Neutrophil (primary cell): Measurements from ENCODE around the gene CHST8.

Source experiments
- H3K27ac ChIP-seq: fragments of 200-600 bp; sonication (generic); 2 replicates; pipeline ENCODE4 v1.5.1; 2016; ENCODE audit warnings: mild to moderate bottlenecking, moderate library complexity
- H3K27me3 ChIP-seq: fragments of 200-600 bp; sonication (generic); 2 replicates; pipeline ENCODE4 v1.6.0; 2016; ENCODE audit warnings: mild to moderate bottlenecking
- H3K36me3 ChIP-seq: fragments of 200-600 bp; sonication (generic); 2 replicates; pipeline ENCODE4 v1.5.1; 2017
- H3K4me1 ChIP-seq, 2 experiments: fragments of 200-600 bp in 1 of 2; sonication (generic) in 1 of 2; 1 replicate in 1 of 2; 2 replicates in 1 of 2; pipeline versions ENCODE4 v1.5.1 to v1.6.1; 2013 to 2016; ENCODE audit warnings: low read depth in 1 of 2, low read length in 1 of 2, mild to moderate bottlenecking in 1 of 2, moderate library complexity in 1 of 2; ENCODE audit not compliant: control insufficient read depth in 1 of 2, insufficient read depth in 1 of 2
- H3K4me3 ChIP-seq, 2 experiments: fragments of 200-600 bp in 1 of 2; sonication (generic) in 1 of 2; 1 replicate in 1 of 2; 2 replicates in 1 of 2; pipeline ENCODE4 v1.5.1; 2013 to 2016; ENCODE audit warnings: low read depth in 1 of 2, low read length in 1 of 2, mild to moderate bottlenecking in 1 of 2, moderate library complexity in 1 of 2
- H3K9me3 ChIP-seq: fragments of 200-600 bp; sonication (generic); 2 replicates; pipeline ENCODE4 v1.5.1; 2016
- TF ChIP-seq, protein P1 (sequence below): fragments of 200-600 bp; sonication (generic); IDR thresholded peaks from 2 replicates; pipeline ENCODE4 v1.5.1; 2016; ENCODE audit warnings: antibody characterized with exemption

Gene CHST8

DNA sequence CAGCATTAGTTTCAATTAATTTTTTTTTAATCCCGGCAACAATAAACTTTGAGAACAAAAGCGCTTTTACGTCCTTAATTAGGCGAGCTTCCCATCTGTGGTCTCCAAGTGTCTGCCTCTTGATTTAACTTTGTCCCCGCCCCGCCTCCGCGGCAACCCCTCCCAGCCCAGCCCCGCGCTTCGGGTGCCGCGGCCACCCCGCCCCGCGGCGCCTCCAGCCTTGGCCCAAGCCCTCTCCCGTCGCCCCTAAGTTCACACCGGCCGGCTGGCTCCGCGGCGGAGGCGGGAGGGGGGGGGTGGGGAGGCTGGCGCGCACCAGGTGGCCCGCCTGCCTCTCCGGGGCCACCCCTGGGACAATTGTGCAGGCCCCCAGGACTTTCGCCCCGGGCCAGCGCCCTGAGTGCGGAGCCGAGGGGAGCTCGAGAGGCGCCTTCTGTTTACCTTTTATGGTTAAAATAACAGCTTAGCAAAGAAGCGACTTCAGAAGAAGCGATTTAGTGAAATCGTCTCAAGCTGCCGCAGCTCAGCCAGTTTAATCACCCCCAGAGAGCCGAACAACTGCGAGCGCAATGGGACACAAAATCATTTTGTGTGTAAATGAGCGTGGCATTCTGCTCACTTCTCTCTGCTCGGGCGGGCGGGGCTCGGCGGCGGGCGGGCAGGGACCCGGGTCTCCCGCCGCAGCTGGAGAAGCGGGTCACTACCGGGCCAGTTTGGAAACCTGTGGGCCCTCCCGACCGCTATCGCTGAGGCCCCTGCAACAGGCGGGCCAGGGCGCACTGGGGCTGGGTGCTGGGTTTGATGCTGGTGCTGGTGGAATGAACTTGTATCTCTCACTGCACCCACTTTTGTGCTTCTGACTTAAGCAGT lies 176.3 kb downstream of the CHST8 start:
- H3K4me1 ChIP-seq, result peaks cover 17 to 18% of the 10 kb centered on the region in 2 experiments
- H3K27ac ChIP-seq, result no peak overlapping the region
- no peaks in the 10 kb centered on the region for H3K9me3 ChIP-seq
- H3K27me3 ChIP-seq, result peaks cover 56% of the 10 kb centered on the region
- peak overlapping the region; percentile 57 to 77 for H3K4me3 ChIP-seq
- TF ChIP-seq, protein P1, sequence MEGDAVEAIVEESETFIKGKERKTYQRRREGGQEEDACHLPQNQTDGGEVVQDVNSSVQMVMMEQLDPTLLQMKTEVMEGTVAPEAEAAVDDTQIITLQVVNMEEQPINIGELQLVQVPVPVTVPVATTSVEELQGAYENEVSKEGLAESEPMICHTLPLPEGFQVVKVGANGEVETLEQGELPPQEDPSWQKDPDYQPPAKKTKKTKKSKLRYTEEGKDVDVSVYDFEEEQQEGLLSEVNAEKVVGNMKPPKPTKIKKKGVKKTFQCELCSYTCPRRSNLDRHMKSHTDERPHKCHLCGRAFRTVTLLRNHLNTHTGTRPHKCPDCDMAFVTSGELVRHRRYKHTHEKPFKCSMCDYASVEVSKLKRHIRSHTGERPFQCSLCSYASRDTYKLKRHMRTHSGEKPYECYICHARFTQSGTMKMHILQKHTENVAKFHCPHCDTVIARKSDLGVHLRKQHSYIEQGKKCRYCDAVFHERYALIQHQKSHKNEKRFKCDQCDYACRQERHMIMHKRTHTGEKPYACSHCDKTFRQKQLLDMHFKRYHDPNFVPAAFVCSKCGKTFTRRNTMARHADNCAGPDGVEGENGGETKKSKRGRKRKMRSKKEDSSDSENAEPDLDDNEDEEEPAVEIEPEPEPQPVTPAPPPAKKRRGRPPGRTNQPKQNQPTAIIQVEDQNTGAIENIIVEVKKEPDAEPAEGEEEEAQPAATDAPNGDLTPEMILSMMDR, result no peak
- H3K36me3 ChIP-seq, result no peaks in the 10 kb centered on the region

DNA sequence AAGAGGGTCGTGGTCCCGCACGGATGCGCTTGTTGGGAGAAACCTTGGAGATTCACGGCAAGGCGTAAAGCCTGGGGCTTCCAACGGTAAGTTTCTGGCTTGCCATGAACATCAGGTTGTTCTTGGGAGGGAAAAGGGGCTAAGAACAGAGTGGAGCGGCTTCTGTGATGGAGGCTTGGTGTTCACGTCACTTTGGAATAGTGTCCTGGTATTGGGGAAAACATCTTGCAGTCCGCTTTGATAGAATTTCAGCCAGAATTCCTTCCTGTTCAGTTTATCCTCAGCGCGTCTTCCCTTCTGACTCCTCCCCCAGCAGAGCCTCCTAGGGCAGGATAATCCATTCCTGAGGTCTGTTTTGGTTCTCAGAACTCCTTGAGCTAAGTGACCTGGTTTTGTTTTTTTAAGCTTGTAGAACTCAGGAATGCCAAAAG lies 176.9 kb downstream of the CHST8 start:
- Histone ChIP-seq H3K9me3 (no peaks in the 10 kb centered on the region), H3K27me3 (peaks cover 49% of the 10 kb centered on the region), H3K27ac (no peak overlapping the region), H3K36me3 (no peaks in the 10 kb centered on the region), H3K4me3 (no peak overlapping the region), H3K4me1 (peaks cover 17 to 18% of the 10 kb centered on the region in 2 experiments)
- TF ChIP-seq, protein P1, result no peak

DNA sequence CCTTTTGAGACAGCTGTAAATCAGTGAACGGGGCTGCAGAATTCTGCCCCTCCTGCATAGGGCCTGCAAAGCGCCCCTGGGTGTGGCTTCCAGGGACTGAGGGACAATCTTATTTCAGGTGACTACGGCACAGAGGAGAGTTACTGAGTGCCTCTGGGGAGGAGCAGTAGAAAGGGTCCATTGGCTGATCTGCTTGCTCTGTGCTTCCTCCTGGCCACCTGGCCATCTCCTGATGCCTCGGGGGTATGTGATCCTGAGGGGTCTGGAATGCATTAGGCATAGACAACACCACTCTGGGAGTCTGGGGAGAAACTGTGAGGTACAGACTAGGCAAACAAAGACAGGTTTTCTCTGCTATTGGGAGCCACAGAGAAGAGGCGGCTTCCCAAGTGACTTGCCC lies 177.7 kb downstream of the CHST8 start:
- H3K27me3 ChIP-seq, result peaks cover 41% of the 10 kb centered on the region
- no peak overlapping the region for H3K4me3 ChIP-seq
- H3K9me3 ChIP-seq, result no peaks in the 10 kb centered on the region
- no peaks in the 10 kb centered on the region for H3K36me3 ChIP-seq
- TF ChIP-seq, protein P1, result no peak
- H3K4me1 ChIP-seq, result peaks cover 17 to 18% of the 10 kb centered on the region in 2 experiments
- no peak overlapping the region for H3K27ac ChIP-seq

DNA sequence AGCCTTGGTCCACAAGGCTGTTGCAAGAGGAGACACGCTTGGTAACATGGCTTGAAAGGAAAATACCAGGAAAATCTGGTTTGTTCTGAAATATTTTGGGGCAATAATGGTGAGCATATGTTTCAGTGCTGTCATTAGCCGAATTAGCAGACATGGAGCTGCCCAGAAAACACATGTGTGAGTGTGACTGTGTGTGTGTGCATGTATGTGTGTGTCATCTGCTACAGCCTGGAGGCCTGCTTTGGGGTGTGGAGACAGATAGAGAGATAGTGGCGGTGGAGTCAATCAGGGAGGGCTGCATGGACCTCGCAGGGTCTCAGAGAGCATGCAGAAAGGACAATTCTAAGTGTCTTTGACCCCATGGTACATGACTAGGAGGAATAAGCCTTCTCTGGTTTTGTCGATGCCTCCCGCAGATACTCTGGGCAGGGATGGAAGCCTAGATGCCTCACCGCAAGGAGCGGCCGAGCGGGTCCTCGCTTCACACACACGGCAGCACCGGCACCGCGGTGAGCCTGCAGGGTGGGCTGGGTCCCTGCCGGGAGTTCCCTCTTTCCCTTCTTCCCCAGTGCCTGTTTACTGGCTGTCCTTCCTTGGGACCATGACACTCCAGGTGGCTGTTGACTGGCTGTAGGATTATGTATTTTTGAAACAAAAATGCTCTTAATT lies 178.4 kb downstream of the CHST8 start:
- Histone ChIP-seq H3K27me3 (peaks cover 35% of the 10 kb centered on the region), H3K36me3 (no peaks in the 10 kb centered on the region), H3K9me3 (no peaks in the 10 kb centered on the region), H3K4me3 (no peak overlapping the region), H3K4me1 (peaks cover 10 to 12% of the 10 kb centered on the region in 2 experiments), H3K27ac (no peak overlapping the region)
- TF ChIP-seq, protein P1, result no peak

DNA sequence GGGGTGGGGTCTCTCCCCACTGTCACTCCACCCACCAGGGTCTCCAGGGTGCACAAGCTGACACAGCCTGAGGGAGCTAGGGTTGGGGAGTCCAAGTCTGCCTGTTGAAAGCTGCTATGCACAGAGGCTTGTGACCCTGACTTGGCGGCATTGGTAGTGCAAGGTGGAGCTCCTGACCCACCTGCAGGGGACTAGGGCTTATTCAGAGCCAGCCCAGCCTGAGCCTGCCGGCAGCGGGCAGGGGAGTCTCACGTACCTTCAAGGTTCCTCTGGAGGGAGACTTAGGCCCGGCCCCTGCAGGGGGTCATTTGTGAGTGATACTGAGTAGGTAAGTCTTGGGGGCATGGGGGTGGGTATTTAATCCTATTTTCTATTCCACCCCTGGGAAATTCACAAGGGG lies 179.7 kb downstream of the CHST8 start:
- no peaks in the 10 kb centered on the region for H3K36me3 ChIP-seq

More for the DNA sequence above, 179.7 kb downstream of the CHST8 start:
- Histone ChIP-seq H3K27me3 (peaks cover 35% of the 10 kb centered on the region), H3K27ac (no peak overlapping the region), H3K4me1 (peaks cover 9 to 11% of the 10 kb centered on the region in 2 experiments), H3K9me3 (no peaks in the 10 kb centered on the region), H3K4me3 (no peak overlapping the region)
- TF ChIP-seq, protein P1, result no peak
